Activated T-helper 1 cell treated with Interleukin-2 at 50 U/mL for 16 hours (primary cell): ENCODE results near the gene RSBN1L.

Source experiments
- DNase-seq: peaks from one replicate; pipeline ENCODE4 v3.0.0-alpha.2; 2020; ENCODE audit warnings: low read depth

Gene RSBN1L

DNA sequence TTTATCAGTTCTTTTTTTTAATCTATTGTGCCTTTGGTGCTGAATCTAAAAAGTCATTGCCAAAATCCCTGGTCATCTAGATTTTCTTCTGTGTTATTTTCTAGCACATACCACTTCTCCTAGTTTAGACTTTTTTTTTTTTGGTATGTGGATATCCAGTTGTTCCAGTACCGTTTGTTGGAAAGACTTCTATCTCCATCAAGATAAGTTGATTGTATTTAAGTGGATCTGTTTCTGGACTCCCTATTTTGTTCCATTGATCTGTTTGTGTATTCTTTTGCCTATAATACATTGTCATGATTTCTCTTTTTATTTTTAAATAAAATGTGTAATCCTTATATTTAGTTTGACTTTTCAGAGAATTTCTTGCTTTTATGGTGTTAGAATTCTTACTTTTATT lies 35.5 kb downstream of the RSBN1L start:
- no peak for DNase-seq

DNA sequence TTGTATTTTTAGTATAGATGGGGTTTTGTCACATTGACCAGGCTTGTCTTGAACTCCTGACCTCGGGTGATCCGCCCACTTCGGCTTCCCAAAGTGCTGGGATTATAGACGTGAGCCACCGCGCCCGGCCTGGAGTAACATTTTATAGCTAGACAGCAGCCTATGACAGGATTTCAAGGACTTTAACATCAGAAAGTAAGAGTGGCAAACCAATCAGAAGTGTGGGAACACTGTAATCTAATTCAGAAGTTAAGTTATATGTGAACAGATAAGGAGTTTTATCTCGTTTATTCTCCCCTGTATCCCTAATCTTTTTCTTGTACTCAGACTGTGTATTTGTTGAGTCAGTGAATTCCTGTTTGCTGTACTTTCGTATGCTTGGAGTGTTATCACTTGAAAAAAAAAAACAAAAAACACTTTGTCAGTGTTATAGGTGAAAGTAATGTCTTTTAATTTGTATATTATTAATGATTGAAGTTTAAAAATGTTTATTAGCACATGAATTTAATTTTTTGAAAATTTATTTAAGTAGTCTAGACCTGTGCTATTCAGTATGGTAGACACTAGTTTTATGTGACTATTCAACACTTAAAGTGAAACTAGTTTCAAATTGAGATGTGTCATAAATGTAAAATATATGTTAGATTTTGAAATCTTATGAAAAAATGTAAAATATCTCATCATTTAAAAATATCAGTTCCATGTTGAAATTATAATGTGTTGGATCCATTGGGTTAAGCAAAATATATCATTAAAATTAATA lies 38.6 kb downstream of the RSBN1L start:
- DNase-seq: no peak

DNA sequence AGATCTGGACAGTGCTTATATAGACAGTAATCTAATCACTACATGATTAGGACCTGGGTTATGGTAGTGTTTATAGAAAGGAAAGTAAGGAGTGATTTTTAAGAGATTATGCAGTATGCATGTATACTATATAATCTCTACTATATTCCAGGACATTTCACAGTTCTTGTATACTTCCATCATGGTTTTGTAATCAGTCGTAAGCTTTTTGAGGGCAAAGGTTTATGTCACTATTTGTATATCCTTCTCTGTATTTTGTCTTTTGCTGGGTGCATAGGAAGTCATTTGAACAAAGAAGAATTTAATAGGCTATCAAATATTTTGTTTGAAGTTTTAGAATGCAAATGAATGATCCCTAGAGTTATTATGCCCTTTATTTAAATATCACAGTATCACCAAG lies 39.2 kb downstream of the RSBN1L start:
- no peak for DNase-seq

DNA sequence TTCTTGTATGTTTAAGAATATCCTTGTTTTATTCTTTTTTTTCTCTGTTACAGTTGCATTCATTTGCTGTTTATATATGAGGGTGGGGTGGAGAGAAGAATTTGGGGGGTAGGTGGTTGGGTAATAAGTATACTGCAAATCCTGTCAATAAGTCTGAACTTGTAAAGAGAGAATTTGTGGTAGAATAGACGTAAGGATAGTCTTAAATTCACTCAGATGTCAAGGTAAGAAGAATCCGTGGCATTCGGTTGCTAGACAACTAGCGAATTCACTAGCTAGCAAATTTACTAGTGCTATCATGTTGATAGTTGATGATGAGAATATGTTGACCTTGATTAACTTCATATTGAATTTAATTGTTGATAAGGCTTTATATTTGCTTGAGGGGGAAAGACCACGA lies 40.7 kb downstream of the RSBN1L start:
- DNase-seq: no peak

GRCh38 chr7:77738382-77738781 lies 42.1 kb downstream of the RSBN1L start:
- no peak for DNase-seq

- DNase-seq: no peak
Measured at GRCh38 chr7:77738871-77739270, 42.6 kb downstream of the RSBN1L start.

GRCh38 chr7:77740257-77740656 lies 44.0 kb downstream of the RSBN1L start:
- DNase-seq: no peak

DNA sequence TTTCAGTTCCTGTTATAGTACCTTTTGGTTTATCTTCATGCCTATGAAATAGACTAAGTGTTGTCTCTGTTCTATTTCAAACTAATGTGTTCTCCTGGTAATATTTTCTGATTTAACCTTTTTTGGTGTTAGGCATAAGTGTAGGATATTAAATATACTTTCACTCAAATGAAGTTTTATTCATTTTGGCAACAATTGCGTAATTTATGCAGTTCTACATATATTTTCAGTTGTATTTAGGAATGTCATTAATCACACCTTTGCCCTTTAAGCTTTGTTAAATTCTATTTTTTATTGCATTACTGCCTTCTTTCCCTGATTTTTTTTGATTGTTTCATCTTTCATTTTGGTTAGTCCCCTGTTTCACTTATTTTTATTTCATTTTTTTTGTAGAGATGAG lies 47.3 kb downstream of the RSBN1L start:
- DNase-seq: no peak

DNA sequence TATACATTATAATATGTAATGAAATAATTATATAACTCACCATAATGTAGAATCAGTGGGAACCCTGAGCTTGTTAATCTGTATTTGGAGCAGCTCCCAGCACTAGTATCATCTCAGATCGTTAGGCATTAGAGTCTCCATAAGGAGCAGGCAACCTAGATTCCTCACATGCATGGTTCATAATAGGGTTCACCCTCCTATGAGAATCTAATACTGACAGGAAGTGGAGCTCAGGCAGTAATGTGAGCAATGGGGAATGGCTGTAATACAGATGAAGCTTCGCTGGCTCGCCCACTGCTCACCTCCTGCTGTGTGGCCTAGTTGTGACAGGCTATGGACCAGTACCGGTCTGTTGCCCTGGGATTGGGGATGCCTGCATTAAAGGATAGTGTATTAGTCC lies 49.5 kb downstream of the RSBN1L start:
- DNase-seq: no peak

DNA sequence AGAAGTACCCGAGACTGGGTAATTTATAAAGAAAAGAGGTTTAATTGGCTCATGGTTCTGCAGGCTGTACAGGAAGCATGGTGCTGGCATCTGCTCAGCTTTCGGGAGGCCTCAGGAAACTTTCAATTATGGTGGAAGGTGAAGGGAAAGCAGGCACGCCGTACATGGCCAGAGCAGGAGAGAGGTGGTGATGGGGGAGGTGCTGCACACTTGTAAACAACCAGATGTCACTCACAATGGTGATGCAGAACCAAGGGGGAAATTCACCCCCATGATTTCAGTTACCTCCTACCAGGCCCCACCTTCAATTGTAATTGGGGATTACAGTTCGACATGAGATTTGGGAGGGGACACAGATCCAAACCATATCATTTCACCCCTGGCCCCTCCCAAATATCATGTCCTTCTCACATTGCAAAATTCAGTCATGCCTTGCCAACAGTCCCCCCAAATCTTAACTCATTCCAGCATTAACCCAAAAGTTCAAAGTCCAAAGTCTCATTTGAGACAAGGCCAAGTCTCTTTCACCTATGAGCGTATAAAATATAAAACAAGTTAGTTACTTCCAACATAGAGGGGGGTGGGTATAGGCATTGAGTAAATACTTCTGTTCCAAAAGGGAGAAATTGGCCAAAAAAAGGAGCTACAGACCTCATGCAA lies 50.0 kb downstream of the RSBN1L start:
- DNase-seq: no peak

GRCh38 chr7:77746824-77747165 lies 50.5 kb downstream of the RSBN1L start:
- no peak for DNase-seq

GRCh38 chr7:77747178-77747577 lies 50.9 kb downstream of the RSBN1L start:
- DNase-seq: no peak

DNA sequence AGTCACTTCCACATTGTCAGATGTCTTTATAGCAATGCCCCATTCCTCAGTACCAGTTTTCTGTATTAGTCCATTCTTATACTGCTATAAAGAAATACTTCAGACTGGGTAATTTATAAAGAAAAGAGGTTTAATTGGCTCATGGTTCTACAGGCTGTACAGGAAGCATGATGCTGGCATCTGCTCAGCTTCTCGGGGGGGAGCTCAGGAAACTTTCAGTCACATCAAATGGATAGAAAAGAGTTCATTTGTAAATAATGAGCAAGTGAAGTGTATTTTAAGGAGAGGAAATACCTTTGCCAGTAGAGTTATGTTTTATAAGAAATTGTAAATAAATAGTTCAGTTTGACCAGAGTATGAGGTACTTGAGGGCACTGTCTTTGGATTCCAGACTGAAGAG lies 51.5 kb downstream of the RSBN1L start:
- DNase-seq: no peak

DNA sequence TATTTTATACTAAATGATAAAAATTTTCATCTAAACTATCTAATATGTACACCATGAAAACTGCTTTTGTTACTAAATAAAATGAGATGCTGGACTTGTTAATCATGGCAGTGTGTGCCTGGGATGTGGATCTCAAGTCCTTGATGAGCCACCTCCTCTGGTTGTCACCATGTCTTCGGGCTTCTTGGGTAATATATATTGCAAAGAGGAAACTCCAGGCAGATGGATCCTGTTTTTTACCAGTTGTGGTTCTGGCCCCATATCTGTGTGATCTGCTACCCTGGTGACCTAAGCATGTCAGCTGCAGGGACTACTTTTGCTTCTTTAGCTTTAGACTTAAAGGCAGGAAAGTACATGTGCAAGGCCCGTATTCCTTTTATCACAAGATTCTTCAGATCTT lies 55.8 kb downstream of the RSBN1L start:
- DNase-seq: no peak

DNA sequence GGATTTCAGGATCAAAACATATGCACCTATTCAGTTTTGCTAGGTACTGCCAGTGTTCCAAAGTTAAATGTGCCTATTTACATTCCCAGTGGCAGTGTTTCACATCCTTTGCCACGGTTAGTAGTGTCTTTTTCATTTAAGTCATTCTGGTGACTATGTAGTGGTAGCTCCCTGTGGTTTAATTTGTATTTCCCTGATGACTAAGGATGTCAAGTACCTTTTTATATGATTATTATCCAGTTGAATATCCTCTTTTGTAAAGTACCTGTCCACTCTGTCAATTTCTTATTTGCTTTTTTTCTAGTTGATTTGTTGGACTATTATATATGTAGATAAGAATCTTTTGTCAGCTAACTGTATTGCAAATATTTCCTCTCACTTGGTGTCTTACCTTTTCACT lies 56.9 kb downstream of the RSBN1L start:
- DNase-seq: no peak

GRCh38 chr7:77757589-77757988 lies 61.3 kb downstream of the RSBN1L start:
- DNase-seq: no peak

- peak; percentile 29 for DNase-seq
Measured at GRCh38 chr7:77759294-77759889, 63.1 kb downstream of the RSBN1L start.

DNA sequence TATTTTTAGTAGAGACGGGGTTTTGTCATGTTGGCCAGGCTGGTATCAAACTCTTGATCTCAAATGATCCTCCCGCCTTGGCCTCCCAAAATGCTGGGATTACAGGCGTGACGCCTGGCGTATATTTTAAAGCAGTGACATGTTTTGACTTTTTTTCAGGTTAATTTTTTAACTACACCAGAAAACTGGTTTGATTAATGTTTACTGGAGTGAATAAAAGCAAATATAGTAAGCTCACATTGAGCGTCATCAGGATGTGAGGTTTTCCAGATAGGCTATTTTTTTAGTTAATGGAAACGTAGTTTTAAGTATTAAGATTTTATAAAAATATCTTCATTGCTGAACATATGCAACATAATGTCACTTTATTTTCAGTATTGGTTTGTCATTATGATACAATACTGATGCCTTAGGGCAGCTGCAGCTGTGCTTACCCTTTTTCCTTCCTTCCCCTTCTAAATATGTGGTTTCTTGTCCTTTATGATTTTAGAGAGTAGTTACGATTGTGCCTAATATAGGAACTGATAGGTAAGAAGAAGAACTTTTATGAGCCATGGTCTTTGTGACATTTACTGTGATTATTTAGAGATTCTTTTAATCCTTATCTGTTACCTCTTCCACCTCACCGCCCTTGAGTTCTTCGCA lies 64.7 kb downstream of the RSBN1L start:
- DNase-seq: no peak

- no peak for DNase-seq
Measured at GRCh38 chr7:77765481-77765880, 69.2 kb downstream of the RSBN1L start.

DNA sequence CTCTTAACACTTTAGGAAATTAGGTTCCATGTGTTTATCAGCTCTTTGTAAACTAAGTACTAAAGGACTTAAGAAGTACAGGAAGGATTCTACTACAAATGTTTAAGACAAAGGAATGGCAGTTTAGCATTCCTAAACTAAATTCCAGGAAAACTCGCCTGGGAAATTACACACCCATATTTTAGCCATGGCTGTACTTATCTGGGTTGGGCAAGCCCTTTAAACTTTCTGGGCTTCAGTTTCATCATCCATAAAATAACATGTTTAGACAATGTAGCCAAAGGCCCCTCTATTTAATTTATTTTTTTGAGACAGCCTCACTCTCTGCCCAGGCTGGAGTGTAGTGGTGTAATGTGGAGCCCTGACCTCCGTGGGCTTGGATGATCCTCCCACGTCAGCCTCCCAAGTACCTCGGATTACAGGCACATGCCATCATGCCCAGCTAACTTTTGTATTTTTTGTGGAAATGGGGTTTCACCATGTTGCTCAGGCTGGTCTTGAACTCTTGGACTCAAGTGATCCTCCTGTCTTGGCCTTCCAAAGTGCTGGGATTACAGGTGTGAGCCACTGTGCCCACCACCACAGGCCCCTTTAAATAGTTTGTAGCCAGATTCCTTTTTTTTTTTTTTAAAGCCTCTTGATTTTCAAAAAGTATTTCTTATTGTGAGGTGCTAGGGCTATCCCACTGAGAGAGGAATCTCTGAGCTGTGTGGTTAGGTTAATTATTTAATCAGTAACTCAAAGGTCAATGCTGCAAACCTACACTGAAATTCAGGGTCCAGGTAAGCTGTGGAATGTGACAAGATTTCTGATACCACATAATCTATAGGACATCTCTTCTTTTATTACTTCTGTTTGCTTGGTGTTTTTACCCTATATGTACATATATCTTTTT lies 69.9 kb downstream of the RSBN1L start:
- no peak for DNase-seq

- DNase-seq: no peak
Measured at GRCh38 chr7:77766801-77767605, 70.7 kb downstream of the RSBN1L start.
